ENCODE results near the gene BTN2A1. TPM values are rescaled to one million over a fixed set of nuclear protein-coding genes. Genes with fewer than 3 reads are reported as not detected.

BTN2A1 gene
- total and polyA plus RNA-seq, 2 donors from 2014 or later = 15.6 to 19.1 TPM

DNA sequence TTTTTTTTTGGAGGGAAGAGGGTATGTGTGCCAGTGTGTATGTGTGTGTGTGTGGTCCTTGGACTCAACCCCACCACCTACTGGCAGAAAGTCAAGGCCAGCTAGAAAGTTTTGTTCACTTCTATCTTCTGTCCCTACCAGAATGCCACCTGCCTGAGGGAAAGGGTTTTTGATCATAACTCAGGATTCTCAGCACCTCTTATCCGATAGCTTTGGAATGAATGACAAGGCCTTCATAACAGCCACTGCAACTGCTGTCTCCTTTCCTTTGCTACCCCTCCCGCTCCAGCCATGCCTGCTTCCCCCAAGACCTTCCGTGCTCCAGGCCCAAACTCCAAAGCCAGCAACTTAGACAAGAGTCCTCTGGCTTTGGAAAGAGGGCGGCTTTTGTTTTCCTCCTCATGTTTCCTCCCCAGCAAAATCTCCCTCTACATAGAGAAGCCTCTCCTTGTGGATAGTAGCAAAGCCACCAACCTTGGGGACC, 37.0 kb upstream of the BTN2A1 start:
- Histone ChIP-seq H3K27me3 (ENCODE audit: control insufficient read depth, insufficient read depth, low read length) (no peaks in the 10 kb centered on the region), H3K9ac (ENCODE audit: low read length in 3 of 3) (peak overlapping the region; percentile 46 to 96 (median 90)), H3K9me3 (ENCODE audit: control insufficient read depth in 2 of 3, insufficient read depth in 1 of 3, low read length in 3 of 3) (no peaks in the 10 kb centered on the region), H3K4me3 (ENCODE audit: low read length in 3 of 3) (peak overlapping the region; percentile 85 to 96 (median 86)), H3K4me1 (ENCODE audit: control insufficient read depth in 2 of 3, insufficient read depth in 2 of 3, low read depth in 1 of 3, low read length in 3 of 3) (peaks cover 0 to 6% (median 0%) of the 10 kb centered on the region in 3 donors), H3K36me3 (ENCODE audit: control insufficient read depth in 2 of 3, insufficient read depth in 3 of 3, low read length in 3 of 3) (no peaks in the 10 kb centered on the region), H3K27ac (ENCODE audit: low read depth in 2 of 2, low read length in 2 of 2) (peak overlapping the region; percentile 80 to 99)
- TF ChIP-seq, protein P1, sequence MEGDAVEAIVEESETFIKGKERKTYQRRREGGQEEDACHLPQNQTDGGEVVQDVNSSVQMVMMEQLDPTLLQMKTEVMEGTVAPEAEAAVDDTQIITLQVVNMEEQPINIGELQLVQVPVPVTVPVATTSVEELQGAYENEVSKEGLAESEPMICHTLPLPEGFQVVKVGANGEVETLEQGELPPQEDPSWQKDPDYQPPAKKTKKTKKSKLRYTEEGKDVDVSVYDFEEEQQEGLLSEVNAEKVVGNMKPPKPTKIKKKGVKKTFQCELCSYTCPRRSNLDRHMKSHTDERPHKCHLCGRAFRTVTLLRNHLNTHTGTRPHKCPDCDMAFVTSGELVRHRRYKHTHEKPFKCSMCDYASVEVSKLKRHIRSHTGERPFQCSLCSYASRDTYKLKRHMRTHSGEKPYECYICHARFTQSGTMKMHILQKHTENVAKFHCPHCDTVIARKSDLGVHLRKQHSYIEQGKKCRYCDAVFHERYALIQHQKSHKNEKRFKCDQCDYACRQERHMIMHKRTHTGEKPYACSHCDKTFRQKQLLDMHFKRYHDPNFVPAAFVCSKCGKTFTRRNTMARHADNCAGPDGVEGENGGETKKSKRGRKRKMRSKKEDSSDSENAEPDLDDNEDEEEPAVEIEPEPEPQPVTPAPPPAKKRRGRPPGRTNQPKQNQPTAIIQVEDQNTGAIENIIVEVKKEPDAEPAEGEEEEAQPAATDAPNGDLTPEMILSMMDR (IDR thresholded peaks at IDR 0.05; ENCODE audit: borderline replicate concordance, extremely low read depth, insufficient read depth) = peak; percentile 33
- intact Hi-C loops (cut with DNase I) = no loop called here
- FAIRE-seq (no peak), DNase-seq (peak in 4 of 5 donors; percentile 63 to 84 (median 70))

DNA sequence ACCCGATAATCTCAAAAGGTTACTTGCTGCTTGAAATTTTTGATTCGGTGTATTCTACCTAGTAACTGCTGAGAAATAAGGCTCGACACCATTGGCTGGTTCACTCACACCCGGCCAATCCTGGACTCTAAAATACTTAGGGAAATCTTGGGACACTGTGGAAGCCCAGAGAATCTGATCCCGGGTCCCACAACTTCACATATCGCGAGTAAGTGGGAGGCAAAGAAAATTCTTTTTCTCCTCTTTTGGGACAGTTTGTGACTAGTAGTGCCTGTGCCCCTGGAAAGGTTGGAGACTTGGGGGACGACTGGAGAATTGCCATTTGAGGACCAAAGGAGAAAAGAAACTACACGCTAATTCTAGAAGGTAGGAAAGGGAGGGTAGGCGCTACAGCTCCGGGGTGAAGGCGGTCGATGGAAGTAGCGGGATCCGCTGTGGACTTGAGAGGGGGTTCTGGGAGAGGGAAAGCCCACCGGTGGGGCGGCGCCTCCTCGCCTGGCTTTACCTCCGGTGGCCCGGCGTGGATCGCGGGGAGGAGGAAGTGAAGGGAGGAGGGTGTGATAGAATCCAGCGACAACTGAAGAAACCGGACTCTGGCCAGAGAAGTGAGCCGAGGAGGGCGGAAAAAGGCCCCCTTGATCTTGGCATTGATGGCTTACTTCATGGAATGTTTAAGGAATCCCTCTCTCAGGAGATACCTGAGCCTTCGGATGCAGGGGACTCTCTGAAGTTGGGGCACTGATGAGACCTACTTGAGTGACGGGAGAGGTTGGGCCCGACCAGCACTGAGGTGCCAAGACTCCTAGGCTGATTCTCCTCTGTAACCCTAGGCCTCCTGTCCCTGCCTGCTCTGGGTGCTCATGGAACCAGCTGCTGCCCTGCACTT, 36.3 kb upstream of the BTN2A1 start:
- peak overlapping the region; percentile 86 to 99 for H3K27ac ChIP-seq (ENCODE audit: low read depth in 2 of 2, low read length in 2 of 2)
- no peaks in the 10 kb centered on the region for H3K27me3 ChIP-seq (ENCODE audit: control insufficient read depth, insufficient read depth, low read length)
- TF ChIP-seq, protein P1 (IDR thresholded peaks at IDR 0.05; ENCODE audit: borderline replicate concordance, extremely low read depth, insufficient read depth) = no peak
- H3K9me3 ChIP-seq (ENCODE audit: control insufficient read depth in 2 of 3, insufficient read depth in 1 of 3, low read length in 3 of 3) = no peaks in the 10 kb centered on the region
- H3K9ac ChIP-seq (ENCODE audit: low read length in 3 of 3) = peak overlapping the region; percentile 90 to 98 (median 96)
- DNase-seq (peak; percentile 78 to 98 (median 86)), FAIRE-seq (peak; percentile 91)
- H3K4me3 ChIP-seq (ENCODE audit: low read length in 3 of 3) = peak overlapping the region; percentile 85 to 96 (median 86)
- peaks cover 0 to 6% (median 0%) of the 10 kb centered on the region in 3 donors for H3K4me1 ChIP-seq (ENCODE audit: control insufficient read depth in 2 of 3, insufficient read depth in 2 of 3, low read depth in 1 of 3, low read length in 3 of 3)
- H3K36me3 ChIP-seq (ENCODE audit: control insufficient read depth in 2 of 3, insufficient read depth in 3 of 3, low read length in 3 of 3) = no peaks in the 10 kb centered on the region
- intact Hi-C loops (cut with DNase I) = no loop called here

DNA sequence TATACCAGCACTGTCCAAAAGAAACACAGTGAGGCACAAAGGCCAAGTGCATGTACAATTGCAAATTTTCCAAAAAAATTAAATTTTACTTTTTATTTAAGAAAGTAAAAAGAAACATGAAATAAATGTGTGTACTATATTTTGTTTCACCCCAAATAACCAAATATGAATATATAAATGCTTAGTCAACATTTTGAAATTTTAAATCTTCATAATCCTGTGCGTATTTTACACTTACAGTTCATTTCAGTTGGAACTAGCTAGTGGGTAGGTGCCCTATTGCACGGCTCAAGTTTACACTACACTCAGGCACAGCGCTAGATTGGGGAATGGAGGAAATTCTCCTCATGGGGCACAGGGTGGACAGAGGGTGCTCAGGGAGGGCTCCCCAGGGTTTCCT, 35.4 kb upstream of the BTN2A1 start:
- no peak overlapping the region for H3K9ac ChIP-seq (ENCODE audit: low read length in 3 of 3)
- H3K9me3 ChIP-seq (ENCODE audit: control insufficient read depth in 2 of 3, insufficient read depth in 1 of 3, low read length in 3 of 3) = no peaks in the 10 kb centered on the region
- no peaks in the 10 kb centered on the region for H3K36me3 ChIP-seq (ENCODE audit: control insufficient read depth in 2 of 3, insufficient read depth in 3 of 3, low read length in 3 of 3)
- H3K27ac ChIP-seq (ENCODE audit: low read depth in 2 of 2, low read length in 2 of 2) = no peak overlapping the region
- H3K4me3 ChIP-seq (ENCODE audit: low read length in 3 of 3) = peak overlapping the region in 2 of 3 donors; percentile 85 to 96
- TF ChIP-seq, protein P1 (IDR thresholded peaks at IDR 0.05; ENCODE audit: borderline replicate concordance, extremely low read depth, insufficient read depth) = no peak
- peaks cover 0 to 6% (median 0%) of the 10 kb centered on the region in 3 donors for H3K4me1 ChIP-seq (ENCODE audit: control insufficient read depth in 2 of 3, insufficient read depth in 2 of 3, low read depth in 1 of 3, low read length in 3 of 3)
- intact Hi-C loops (cut with DNase I) = no loop called here
- DNase-seq (no peak), FAIRE-seq (no peak)
- H3K27me3 ChIP-seq (ENCODE audit: control insufficient read depth, insufficient read depth, low read length) = no peaks in the 10 kb centered on the region
